Measurements from ENCODE around the gene PEAR1. TPM values are rescaled to one million over a fixed set of nuclear protein-coding genes. Genes with fewer than 3 reads are reported as not detected.

PEAR1 gene
- total RNA-seq, 1 experiment from 2014 or later, result 10.8 TPM

- H3K9me3 ChIP-seq (ENCODE audit: control insufficient read depth in 1 of 2, insufficient read depth in 1 of 2, low read depth in 1 of 2, low read length in 2 of 2), result no peaks in the 10 kb centered on the region
- no TSS peak for BruUV-seq (replicated peaks)
- H3K9ac ChIP-seq (ENCODE audit: low read length), result no peak overlapping the region
- no peak for TF ChIP-seq SP1 (IDR thresholded peaks at IDR 0.05; ENCODE audit: low read depth)
- no peak for TF ChIP-seq EZH2phosphoT487 (IDR thresholded peaks at IDR 0.05; ENCODE audit: borderline replicate concordance)
- TF ChIP-seq POLR2AphosphoS5 (IDR thresholded peaks at IDR 0.05; ENCODE audit: low read depth, low read length), result no peak
- TF ChIP-seq CTCF (IDR thresholded peaks at IDR 0.05 in 2 of 3, conservative IDR thresholded peaks at IDR 0.05 in 1 of 3; ENCODE audit: borderline replicate concordance in 1 of 3, insufficient read depth in 1 of 3, low read depth in 2 of 3, low read length in 2 of 3), result no peak
- no peak for TF ChIP-seq ATF3 (IDR thresholded peaks at IDR 0.05)
- TF ChIP-seq POLR2A (IDR thresholded peaks at IDR 0.05; ENCODE audit: borderline replicate concordance, extremely low read depth, insufficient read depth, insufficient read length), result no peak
- no peak for TF ChIP-seq ELF1 (IDR thresholded peaks at IDR 0.05; ENCODE audit: borderline replicate concordance, low read depth)
- TF ChIP-seq EZH2 (IDR thresholded peaks at IDR 0.05), result no peak
- no peak for TF ChIP-seq ZFX (IDR thresholded peaks at IDR 0.05)
- no peak for TF ChIP-seq ZNF274 (IDR thresholded peaks at IDR 0.05; ENCODE audit: low read depth, low read length)
- TF ChIP-seq JUND (IDR thresholded peaks at IDR 0.05), result no peak
- TF ChIP-seq RAD21 (IDR thresholded peaks at IDR 0.05; ENCODE audit: low read depth), result no peak
- TF ChIP-seq TCF7L2 (IDR thresholded peaks at IDR 0.05; ENCODE audit: borderline replicate concordance, extremely low read depth, insufficient read depth, insufficient read length), result no peak
- TF ChIP-seq CBX3 (IDR thresholded peaks at IDR 0.05; ENCODE audit: low read depth), result no peak
- no peak for TF ChIP-seq MAX (IDR thresholded peaks at IDR 0.05)
- TF ChIP-seq ZBTB33 (IDR thresholded peaks at IDR 0.05; ENCODE audit: extremely low read depth, insufficient replicate concordance, low read length), result no peak
- no peak for TF ChIP-seq SIN3A (IDR thresholded peaks at IDR 0.05; ENCODE audit: low read depth)
- peaks cover 3% of the 10 kb centered on the region; the same call in 1 of the 2 replicates for H3K27me3 ChIP-seq (ENCODE audit: insufficient read depth, low read length)
- H3K79me2 ChIP-seq (ENCODE audit: insufficient read depth, low read length), result no peaks in the 10 kb centered on the region
- H3K9me2 ChIP-seq (ENCODE audit: insufficient read depth), result no peaks in the 10 kb centered on the region
- H3K4me3 ChIP-seq (replicated peaks in 1 of 2; ENCODE audit: low read depth in 1 of 2, low read length in 2 of 2), result no peak overlapping the region
- no peaks in the 10 kb centered on the region for H3K36me3 ChIP-seq (ENCODE audit: control insufficient read depth in 1 of 2, insufficient read depth in 2 of 2, low read length in 2 of 2)
- RAD21 ChIA-PET (ENCODE audit: low non-redundant PET in 1 of 2, low total read pairs in 2 of 2, uncharacterized antibody in 2 of 2, unreplicated experiment in 2 of 2), result interaction anchor here in 1 of 2 experiments (1.1 kb wide), 1 partner anchor 44 kb away, joined by 3 read pairs; no protein-coding TSS in a partner anchor
- CTCF ChIA-PET, result interaction anchor here (1.9 to 6.5 kb wide), 5 partner anchors 20 to 169 kb away, joined by 9 to 136 read pairs (median 44); partner anchors contain the start of genes ISG20L2 and METTL25B
- no peaks in the 10 kb centered on the region for H4K20me1 ChIP-seq (ENCODE audit: insufficient read depth)
- DNase-seq (ENCODE audit: low read depth, low spot score) (no peak), ATAC-seq (no peak)
- H3K4me1 ChIP-seq (ENCODE audit: control insufficient read depth in 1 of 2, insufficient read depth in 2 of 2, low read length in 2 of 2), result peaks cover 4 to 17% of the 10 kb centered on the region in 2 experiments; a peak in 3 of 4 replicates
- H2AFZ ChIP-seq (ENCODE audit: low read depth, low read length, poor library complexity, severe bottlenecking), result no peak overlapping the region
- no peak overlapping the region for H3K27ac ChIP-seq (ENCODE audit: low read depth, low read length)
- intact Hi-C loops (cut with micrococcal nuclease), result no loop called here
- POLR2A ChIA-PET, result no interaction called here
- no peak overlapping the region for H3K4me2 ChIP-seq (ENCODE audit: low read length)
Measured at GRCh38 chr1:156858555-156858956, 35.0 kb upstream of the PEAR1 start.
